Body of pancreas (tissue), 4 donors: ENCODE data around the gene NINJ1.

Experiments used
- POLR2A ChIP-seq, 3 donors: fragments of 450-650 bp; IDR thresholded peaks; one replicate each; pipeline ENCODE4 v1.6.1; 2016; ENCODE audit warnings: antibody characterized with exemption in 3 of 3, mild to moderate bottlenecking in 2 of 3
- TF ChIP-seq, protein P1 (sequence below), 7 experiments: fragments of 450-650 bp in 4 of 7; fragments of 200-600 bp in 3 of 7; sonication (generic) in 3 of 7; IDR thresholded peaks; one replicate each; pipeline ENCODE4 v1.5.1; 2016 to 2019; ENCODE audit warnings: antibody characterized with exemption in 7 of 7

DNA sequence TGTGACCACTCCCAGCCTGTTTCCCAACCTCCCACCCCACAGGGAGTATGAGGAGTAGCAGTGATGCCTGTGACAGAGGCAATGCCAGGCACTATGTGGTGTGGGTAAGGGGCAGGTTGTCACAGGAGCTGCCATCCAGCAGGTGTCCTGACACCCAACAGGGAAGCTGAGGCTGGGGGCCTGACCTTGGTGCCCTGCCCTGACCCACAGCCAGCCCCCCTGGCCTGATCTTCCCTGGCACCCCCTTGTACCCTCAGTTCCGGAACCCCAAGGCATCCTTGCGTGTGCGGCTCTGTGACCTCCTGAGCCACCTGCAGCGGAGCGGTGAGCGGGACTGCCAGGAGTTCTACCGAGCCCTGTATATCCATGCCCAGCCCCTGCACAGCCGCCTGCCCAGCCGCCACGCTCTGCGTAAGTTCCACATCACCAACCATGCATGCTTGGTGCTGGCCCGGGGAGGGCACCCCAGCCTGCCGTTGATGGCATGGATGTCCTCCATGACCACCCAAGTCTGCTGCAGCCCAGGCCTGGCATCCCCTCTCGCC is 23.7 kb downstream of the NINJ1 start:
- TF ChIP-seq, protein P1, sequence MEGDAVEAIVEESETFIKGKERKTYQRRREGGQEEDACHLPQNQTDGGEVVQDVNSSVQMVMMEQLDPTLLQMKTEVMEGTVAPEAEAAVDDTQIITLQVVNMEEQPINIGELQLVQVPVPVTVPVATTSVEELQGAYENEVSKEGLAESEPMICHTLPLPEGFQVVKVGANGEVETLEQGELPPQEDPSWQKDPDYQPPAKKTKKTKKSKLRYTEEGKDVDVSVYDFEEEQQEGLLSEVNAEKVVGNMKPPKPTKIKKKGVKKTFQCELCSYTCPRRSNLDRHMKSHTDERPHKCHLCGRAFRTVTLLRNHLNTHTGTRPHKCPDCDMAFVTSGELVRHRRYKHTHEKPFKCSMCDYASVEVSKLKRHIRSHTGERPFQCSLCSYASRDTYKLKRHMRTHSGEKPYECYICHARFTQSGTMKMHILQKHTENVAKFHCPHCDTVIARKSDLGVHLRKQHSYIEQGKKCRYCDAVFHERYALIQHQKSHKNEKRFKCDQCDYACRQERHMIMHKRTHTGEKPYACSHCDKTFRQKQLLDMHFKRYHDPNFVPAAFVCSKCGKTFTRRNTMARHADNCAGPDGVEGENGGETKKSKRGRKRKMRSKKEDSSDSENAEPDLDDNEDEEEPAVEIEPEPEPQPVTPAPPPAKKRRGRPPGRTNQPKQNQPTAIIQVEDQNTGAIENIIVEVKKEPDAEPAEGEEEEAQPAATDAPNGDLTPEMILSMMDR (IDR thresholded peaks at IDR 0.05), result no peak
- TF ChIP-seq POLR2A (IDR thresholded peaks at IDR 0.05), result no peak
